Measurements from ENCODE around the gene CDK15.

DNA sequence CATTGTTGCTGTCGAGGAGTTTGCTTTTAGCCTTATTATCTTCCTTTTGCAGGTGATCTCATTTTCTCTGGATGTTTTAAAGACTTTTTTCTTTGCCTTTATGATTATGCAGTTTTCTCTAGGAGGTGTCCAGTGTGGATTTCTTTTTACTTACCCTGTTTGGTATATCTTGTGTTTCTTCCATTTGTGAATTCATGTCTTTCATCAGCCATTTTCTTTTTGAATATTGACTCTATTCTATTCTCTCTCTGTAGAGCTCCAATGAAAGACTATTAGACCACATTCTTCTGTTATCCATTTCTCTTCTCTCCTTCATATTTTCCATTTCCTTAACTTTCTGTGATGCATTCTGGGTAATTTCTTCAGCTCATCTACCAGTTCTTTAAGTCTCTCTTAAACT is 34.4 kb downstream of the CDK15 start:
- TF ChIP-seq LEF1 (IDR thresholded peaks at IDR 0.05; ENCODE audit: borderline replicate concordance) (no peak), BHLHE40 (IDR thresholded peaks at IDR 0.05; ENCODE audit: borderline replicate concordance) (no peak), TARDBP (IDR thresholded peaks at IDR 0.05) (no peak), NFRKB (IDR thresholded peaks at IDR 0.05) (no peak), SP1 (IDR thresholded peaks at IDR 0.05) (no peak), FOXM1 (IDR thresholded peaks at IDR 0.05; ENCODE audit: borderline replicate concordance) (no peak), L3MBTL2 (conservative IDR thresholded peaks at IDR 0.05) (no peak), PKNOX1 (IDR thresholded peaks at IDR 0.05) (no peak), SUZ12 (IDR thresholded peaks at IDR 0.05) (no peak), HDGF (IDR thresholded peaks at IDR 0.05; ENCODE audit: borderline replicate concordance) (no peak), CTBP1 (IDR thresholded peaks at IDR 0.05; ENCODE audit: borderline replicate concordance) (no peak), ARNT (IDR thresholded peaks at IDR 0.05) (no peak), FOXK2 (IDR thresholded peaks at IDR 0.05) (no peak), FOXA1 (IDR thresholded peaks at IDR 0.05) (no peak)
